Ovary (tissue), 3 donors: ENCODE data around the gene SPINT2.

Source experiments
- EP300 ChIP-seq: sonication (generic); formaldehyde crosslinking; IDR thresholded peaks from one replicate; pipeline ENCODE4 v1.6.1; 2017; ENCODE audit warnings: antibody characterized with exemption
- POLR2A ChIP-seq: fragments of 450-650 bp; IDR thresholded peaks from one replicate; pipeline ENCODE4 v1.6.1; 2017; ENCODE audit warnings: antibody characterized with exemption, mild to moderate bottlenecking, moderate library complexity
- TF ChIP-seq, protein P1 (sequence below), 3 donors: fragments of 450-650 bp in 2 of 3; fragments of 200-600 bp in 1 of 3; IDR thresholded peaks; one replicate each; pipeline versions ENCODE4 v1.5.1 to v1.8.0; 2016 to 2022; ENCODE audit warnings: antibody characterized with exemption in 3 of 3, mild to moderate bottlenecking in 1 of 3
- donor health status: DM: no; HTN: no; CAD: no.

- TF ChIP-seq, protein P1, sequence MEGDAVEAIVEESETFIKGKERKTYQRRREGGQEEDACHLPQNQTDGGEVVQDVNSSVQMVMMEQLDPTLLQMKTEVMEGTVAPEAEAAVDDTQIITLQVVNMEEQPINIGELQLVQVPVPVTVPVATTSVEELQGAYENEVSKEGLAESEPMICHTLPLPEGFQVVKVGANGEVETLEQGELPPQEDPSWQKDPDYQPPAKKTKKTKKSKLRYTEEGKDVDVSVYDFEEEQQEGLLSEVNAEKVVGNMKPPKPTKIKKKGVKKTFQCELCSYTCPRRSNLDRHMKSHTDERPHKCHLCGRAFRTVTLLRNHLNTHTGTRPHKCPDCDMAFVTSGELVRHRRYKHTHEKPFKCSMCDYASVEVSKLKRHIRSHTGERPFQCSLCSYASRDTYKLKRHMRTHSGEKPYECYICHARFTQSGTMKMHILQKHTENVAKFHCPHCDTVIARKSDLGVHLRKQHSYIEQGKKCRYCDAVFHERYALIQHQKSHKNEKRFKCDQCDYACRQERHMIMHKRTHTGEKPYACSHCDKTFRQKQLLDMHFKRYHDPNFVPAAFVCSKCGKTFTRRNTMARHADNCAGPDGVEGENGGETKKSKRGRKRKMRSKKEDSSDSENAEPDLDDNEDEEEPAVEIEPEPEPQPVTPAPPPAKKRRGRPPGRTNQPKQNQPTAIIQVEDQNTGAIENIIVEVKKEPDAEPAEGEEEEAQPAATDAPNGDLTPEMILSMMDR (IDR thresholded peaks at IDR 0.05), result no peak
- TF ChIP-seq POLR2A (no peak), EP300 (no peak)
Measured at GRCh38 chr19:38255383-38256014, 8.9 kb upstream of the SPINT2 start.
